HEK293T (cell line): ENCODE results near the gene MOK.

ENCODE experiments used
- BHLHE40 ChIP-seq: fragments of 450-650 bp; IDR thresholded peaks from 2 replicates; pipeline ENCODE4 v1.6.1; 2016; ENCODE audit warnings: mild to moderate bottlenecking, moderate library complexity, borderline replicate concordance
- FOXM1 ChIP-seq: fragments of 450-650 bp; IDR thresholded peaks from 2 replicates; pipeline ENCODE4 v1.6.1; 2017; ENCODE audit warnings: mild to moderate bottlenecking, borderline replicate concordance
- LEF1 ChIP-seq: fragments of 450-650 bp; IDR thresholded peaks from 2 replicates; pipeline ENCODE4 v1.6.1; 2017; ENCODE audit warnings: mild to moderate bottlenecking, borderline replicate concordance
- NFRKB ChIP-seq: fragments of 450-650 bp; IDR thresholded peaks from 2 replicates; pipeline ENCODE4 v1.6.1; 2016; ENCODE audit warnings: mild to moderate bottlenecking, moderate library complexity
- SUZ12 ChIP-seq: fragments of 450-650 bp; IDR thresholded peaks from 2 replicates; pipeline ENCODE4 v1.6.1; 2016; ENCODE audit warnings: mild to moderate bottlenecking
- TARDBP ChIP-seq: fragments of 450-650 bp; IDR thresholded peaks from 2 replicates; pipeline ENCODE4 v1.6.1; 2016

- no peak for TF ChIP-seq LEF1
- no peak for TF ChIP-seq TARDBP
- no peak for TF ChIP-seq NFRKB
- TF ChIP-seq FOXM1: no peak
- TF ChIP-seq BHLHE40: no peak
- TF ChIP-seq SUZ12: no peak
These were observed 108.1 kb downstream of the MOK start for GRCh38 chr14:102196902-102197230.
